GM21717 (cell line): ENCODE measurements around the gene SKIL.
"Not testable (repeated sequence)": the region's sequence is repeated elsewhere in the genome, so short reads cannot be mapped to it uniquely, and the experiment has no call there.

Experiments
- ATAC-seq: cut with Tn5 transposase; IDR thresholded peaks from one replicate; pipeline ENCODE4 v1.9.1; 2021; ENCODE audit warnings: mild to moderate bottlenecking, moderate library complexity; ENCODE audit not compliant: unreplicated experiment

The SKIL gene

GRCh38 chr3:170357176-170358041, at the start of gene SKIL:
TSS of gene SKIL (plus strand) at chr3:170357715. CDS start at chr3:170360332, 2,617 bp downstream.
- ATAC-seq: peak; percentile 59

GRCh38 chr3:170309046-170309445, 48.5 kb upstream of the SKIL start:
- ATAC-seq: no peak

GRCh38 chr3:170317954-170318353, 39.6 kb upstream of the SKIL start:
- no peak for ATAC-seq

- no peak for ATAC-seq
Observed at GRCh38 chr3:170320461-170321121, 36.9 kb upstream of the SKIL start.

- ATAC-seq: no peak
Observed at GRCh38 chr3:170321321-170322034, 36.0 kb upstream of the SKIL start.

GRCh38 chr3:170322566-170323269, 34.8 kb upstream of the SKIL start:
- no peak for ATAC-seq

GRCh38 chr3:170323331-170323730, 34.2 kb upstream of the SKIL start:
- ATAC-seq: no peak

- no peak for ATAC-seq
Observed at GRCh38 chr3:170324962-170325361, 32.6 kb upstream of the SKIL start.

- ATAC-seq: no peak
Observed at GRCh38 chr3:170327040-170327808, 30.3 kb upstream of the SKIL start.

GRCh38 chr3:170327868-170328548, 29.5 kb upstream of the SKIL start:
- ATAC-seq: not testable (repeated sequence)

GRCh38 chr3:170330366-170330765, 27.1 kb upstream of the SKIL start:
- ATAC-seq: no peak

GRCh38 chr3:170331143-170331542, 26.4 kb upstream of the SKIL start:
- no peak for ATAC-seq

GRCh38 chr3:170337420-170337819, 20.1 kb upstream of the SKIL start:
- ATAC-seq: no peak

GRCh38 chr3:170338690-170339340, 18.7 kb upstream of the SKIL start:
- ATAC-seq: no peak

- ATAC-seq: not testable (repeated sequence)
Observed at GRCh38 chr3:170342273-170342672, 15.2 kb upstream of the SKIL start.

GRCh38 chr3:170343859-170344258, 13.7 kb upstream of the SKIL start:
- not testable (repeated sequence) for ATAC-seq

GRCh38 chr3:170344971-170345370, 12.5 kb upstream of the SKIL start:
- no peak for ATAC-seq

GRCh38 chr3:170346481-170347392, 10.8 kb upstream of the SKIL start:
- ATAC-seq: no peak
